HCT116 (cell line): ENCODE measurements around the gene TMEM238L. TPM values are rescaled to one million over a fixed set of nuclear protein-coding genes. Genes with fewer than 3 reads are reported as not detected.

Experiments used
- ATAC-seq: fragments of 200-7000 bp; cut with Tn5 transposase; 2 replicates; pipeline ENCODE4 v1.9.1; 2020; ENCODE audit warnings: mild to moderate bottlenecking, moderate library complexity
- BruUV-seq: library from RNA; stranded (reverse); fragments of 400-500 nt; replicated peaks from 2 replicates; lab custom pipeline; 2021; lab: Mats Ljungman, UMichigan
- CTCF ChIA-PET: fragments of 300-600 bp; sonication (Branson Sonifier 250); formaldehyde crosslinking; loops from one replicate; lab custom pipeline; 2021; ENCODE audit warnings: antibody characterized with exemption; lab: Charles Lee
- POLR2A ChIA-PET: fragments of 300-600, 350-600 bp; sonication (Branson Sonifier 250); formaldehyde crosslinking; loops from one replicate; lab custom pipeline; 2021; ENCODE audit warnings: antibody characterized with exemption; lab: Charles Lee
- RAD21 ChIA-PET, 2 experiments: fragments of 300-600 bp; sonication (Branson Sonifier 250); formaldehyde crosslinking; loops; one replicate each; lab custom pipeline; 2023; ENCODE audit warnings: low total read pairs in 2 of 2; ENCODE audit not compliant: uncharacterized antibody in 2 of 2, unreplicated experiment in 2 of 2, low non-redundant PET in 1 of 2; lab: Charles Lee
- DNase-seq: peaks from one replicate; pipeline ENCODE4 v3.0.0-alpha.2; 2010; ENCODE audit warnings: low read depth, low spot score
- H2AFZ ChIP-seq: fragments of 200-600 bp; shearing (Covaris generic), sonication (generic); 2 replicates; pipeline ENCODE4 v1.6.1; 2017; ENCODE audit warnings: low read depth, mixed run types, mixed read lengths, antibody characterized with exemption, low read length; ENCODE audit not compliant: poor library complexity, severe bottlenecking
- H3K27ac ChIP-seq: 2 replicates; pipeline ENCODE4 v1.5.1; 2012; ENCODE audit warnings: low read depth, low read length
- H3K27me3 ChIP-seq: fragments of 200-600 bp; sonication (generic); 2 replicates; pipeline ENCODE4 v1.6.1; 2016; ENCODE audit warnings: mixed run types, low read length, mixed read lengths; ENCODE audit not compliant: insufficient read depth
- H3K36me3 ChIP-seq, 2 experiments: fragments of 200-500 bp in 1 of 2; fragments of 200-600 bp in 1 of 2; sonication (Bioruptor generic) in 1 of 2; sonication (generic) in 1 of 2; 2 replicates each; pipeline versions ENCODE4 v1.5.1 to v1.6.1; 2014 to 2016; ENCODE audit warnings: low read length in 2 of 2, inconsistent platforms in 1 of 2, mixed read lengths in 1 of 2, mixed run types in 1 of 2; ENCODE audit not compliant: insufficient read depth in 2 of 2, control insufficient read depth in 1 of 2
- H3K4me1 ChIP-seq, 2 experiments: fragments of 200-600 bp in 1 of 2; sonication (generic) in 1 of 2; 2 replicates each; pipeline versions ENCODE4 v1.5.1 to v1.6.1; 2012 to 2017; ENCODE audit warnings: low read length in 2 of 2, inconsistent platforms in 1 of 2, mild to moderate bottlenecking in 1 of 2, mixed read lengths in 1 of 2, mixed run types in 1 of 2, moderate library complexity in 1 of 2; ENCODE audit not compliant: insufficient read depth in 2 of 2, control insufficient read depth in 1 of 2
- H3K4me2 ChIP-seq: fragments of 200-600 bp; sonication (generic); 2 replicates; pipeline ENCODE4 v1.6.1; 2017; ENCODE audit warnings: mixed run types, low read length, mixed read lengths
- H3K4me3 ChIP-seq, 2 experiments: fragments of 200-600 bp in 1 of 2; sonication (generic) in 1 of 2; replicated peaks in 1 of 2; 2 replicates each; pipeline ENCODE4 v1.5.1; 2011 to 2016; ENCODE audit warnings: low read length in 2 of 2, control low read depth in 1 of 2, low read depth in 1 of 2, mild to moderate bottlenecking in 1 of 2, mixed read lengths in 1 of 2, mixed run types in 1 of 2
- H3K79me2 ChIP-seq: fragments of 200-600 bp; sonication (generic); 2 replicates; pipeline ENCODE4 v1.6.1; 2017; ENCODE audit warnings: mild to moderate bottlenecking, mixed run types, low read length, moderate library complexity, mixed read lengths; ENCODE audit not compliant: insufficient read depth
- H3K9ac ChIP-seq: fragments of 200-600 bp; sonication (generic); 2 replicates; pipeline ENCODE4 v1.6.1; 2016; ENCODE audit warnings: low read length, mixed read lengths
- H3K9me2 ChIP-seq: fragments of 200-600 bp; sonication (generic), shearing (Covaris generic); 2 replicates; pipeline ENCODE4 v1.6.1; 2017; ENCODE audit warnings: mixed run types, mild to moderate bottlenecking, moderate library complexity; ENCODE audit not compliant: insufficient read depth
- H3K9me3 ChIP-seq, 2 experiments: fragments of 200-500 bp in 1 of 2; fragments of 200-600 bp in 1 of 2; sonication (Bioruptor generic) in 1 of 2; sonication (generic) in 1 of 2; 2 replicates each; pipeline ENCODE4 v1.6.1; 2014 to 2017; ENCODE audit warnings: low read length in 2 of 2, mixed read lengths in 2 of 2, inconsistent platforms in 1 of 2, low read depth in 1 of 2, mild to moderate bottlenecking in 1 of 2, mixed run types in 1 of 2, moderate library complexity in 1 of 2; ENCODE audit not compliant: control insufficient read depth in 1 of 2, insufficient read depth in 1 of 2
- H4K20me1 ChIP-seq: fragments of 200-600 bp; sonication (generic), shearing (Covaris generic); 2 replicates; pipeline ENCODE4 v1.6.1; 2017; ENCODE audit warnings: mixed run types, mild to moderate bottlenecking, moderate library complexity; ENCODE audit not compliant: insufficient read depth
- ELF1 ChIP-seq: IDR thresholded peaks from 2 replicates; pipeline ENCODE4 v1.6.1; 2012; ENCODE audit warnings: low read depth, borderline replicate concordance
- FOSL1 ChIP-seq: IDR thresholded peaks from 2 replicates; pipeline ENCODE4 v1.6.1; 2012; ENCODE audit warnings: low read depth
- POLR2AphosphoS5 ChIP-seq: IDR thresholded peaks from 2 replicates; pipeline ENCODE4 v1.6.1; 2011; ENCODE audit warnings: mild to moderate bottlenecking, low read depth, low read length, moderate library complexity
- SP1 ChIP-seq: IDR thresholded peaks from 2 replicates; pipeline ENCODE4 v1.6.1; 2012; ENCODE audit warnings: low read depth
- YY1 ChIP-seq: IDR thresholded peaks from 2 replicates; pipeline ENCODE4 v1.6.1; 2011; ENCODE audit warnings: low read length, low read depth, moderate library complexity, mild to moderate bottlenecking; ENCODE audit not compliant: insufficient replicate concordance; ENCODE audit errors: extremely low read depth
- ZNF274 ChIP-seq: fragments of 200-500 bp; sonication (Bioruptor generic); IDR thresholded peaks from 2 replicates; pipeline ENCODE4 v1.6.1; 2014; ENCODE audit warnings: mild to moderate bottlenecking, low read depth, low read length, inconsistent platforms
- intact Hi-C: fragments of 100-400 bp; cut with micrococcal nuclease; formaldehyde crosslinking; loops from 2 replicates; pipeline ENCODE4 v1.10.0; 2022
- total RNA-seq: library from RNA; stranded (reverse); gene quantifications from one replicate; pipeline ENCODE4 v1.2.1, GENCODE V29; 2021; ENCODE audit not compliant: unreplicated experiment
- TF ChIP-seq, protein P1 (sequence below): IDR thresholded peaks from 2 replicates; pipeline ENCODE4 v1.6.1; 2012

Gene TMEM238L
- total RNA-seq, 1 experiment from 2014 or later: not detected

DNA sequence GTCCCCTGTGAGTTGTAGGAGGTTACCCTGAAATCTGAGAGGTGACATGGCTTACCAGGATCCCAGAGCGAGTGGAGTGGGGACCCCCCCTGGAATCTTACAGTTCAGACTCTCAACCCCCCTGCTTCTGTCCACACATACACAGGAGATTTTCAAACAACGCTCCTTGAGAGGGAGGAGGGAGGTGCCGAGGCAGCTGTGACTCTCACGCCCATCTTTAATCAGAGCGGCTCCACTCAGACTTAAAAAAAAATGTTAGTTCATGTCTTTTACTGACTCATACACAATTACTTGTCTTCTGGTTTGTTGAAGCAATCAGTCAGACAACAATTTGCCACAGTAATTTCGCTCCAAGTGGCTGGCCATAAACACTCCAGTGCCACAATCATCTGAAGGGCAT is 58.7 kb downstream of the TMEM238L start:
- H2AFZ ChIP-seq: no peak overlapping the region
- DNase-seq (no peak), ATAC-seq (no peak)
- no peak overlapping the region for H3K27ac ChIP-seq
- no peak overlapping the region for H3K4me3 ChIP-seq
- ChIA-PET CTCF (no interaction called here), RAD21 (no interaction called here), POLR2A (no interaction called here)
- intact Hi-C loops: no loop called here
- H3K4me1 ChIP-seq: no peaks in the 10 kb centered on the region
- H3K9ac ChIP-seq: no peak overlapping the region
- no peaks in the 10 kb centered on the region for H3K9me3 ChIP-seq
- no peaks in the 10 kb centered on the region for H4K20me1 ChIP-seq
- H3K27me3 ChIP-seq: peaks cover 42% of the 10 kb centered on the region
- H3K9me2 ChIP-seq: no peaks in the 10 kb centered on the region
- TF ChIP-seq, protein P1, sequence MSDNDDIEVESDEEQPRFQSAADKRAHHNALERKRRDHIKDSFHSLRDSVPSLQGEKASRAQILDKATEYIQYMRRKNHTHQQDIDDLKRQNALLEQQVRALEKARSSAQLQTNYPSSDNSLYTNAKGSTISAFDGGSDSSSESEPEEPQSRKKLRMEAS: no peak
- TF ChIP-seq ELF1 (no peak), POLR2AphosphoS5 (no peak), YY1 (no peak), ZNF274 (no peak), SP1 (no peak), FOSL1 (no peak)
- no TSS peak for BruUV-seq
- no peak overlapping the region for H3K4me2 ChIP-seq
- no peaks in the 10 kb centered on the region for H3K36me3 ChIP-seq
- H3K79me2 ChIP-seq: no peaks in the 10 kb centered on the region

Other genes with a start within 250 kb of the TMEM238L start
- 1.6 TPM for gene MYH3, start 146.8 kb downstream of the TMEM238L start, total RNA-seq
- gene SCO1, start 106.6 kb downstream of the TMEM238L start, total RNA-seq: 35.8 TPM
- gene ADPRM, start 106.5 kb downstream of the TMEM238L start, total RNA-seq: 7.9 TPM
- not detected for gene TMEM220, start 74.1 kb downstream of the TMEM238L start, total RNA-seq
- gene PIRT, start 34.0 kb upstream of the TMEM238L start, total RNA-seq: not detected